A549 (cell line): ENCODE results near the gene MYEOV. TPM values are rescaled to one million over a fixed set of nuclear protein-coding genes. Genes with fewer than 3 reads are reported as not detected.

Experiments
- ATAC-seq, 2 experiments: fragments of 200-7000 bp in 1 of 2; fragments of >200 bp in 1 of 2; cut with Nextera tagmentation in 1 of 2; cut with Tn5 transposase in 1 of 2; 3 replicates each; pipeline versions ENCODE4 v1.8.0 to v1.9.1; 2018 to 2020; ENCODE audit warnings: mild to moderate bottlenecking in 1 of 2, moderate library complexity in 1 of 2
- CTCF ChIA-PET: fragments of 300-600 bp; sonication (Branson Sonifier 250); formaldehyde crosslinking; extraction: SDS; loops from one replicate; lab custom pipeline; 2021; ENCODE audit warnings: antibody characterized with exemption, inconsistent platforms; lab: Yijun Ruan, JAX
- POLR2A ChIA-PET: fragments of 350-600 bp; formaldehyde crosslinking; extraction: SDS; loops from one replicate; lab custom pipeline; 2021; ENCODE audit warnings: antibody characterized with exemption, inconsistent platforms; lab: Yijun Ruan, JAX
- DNase-seq, 2 experiments: peaks; one replicate each; pipeline versions ENCODE4 v3.0.0 to v3.0.0-alpha.2; 2011 to 2016; ENCODE audit warnings: low read depth in 1 of 2, low spot score in 1 of 2
- FAIRE-seq: peaks from 2 replicates; lab custom pipeline; 2011; peaks lifted over from hg19 to GRCh38; lab: Jason Lieb, UNC
- H3K27ac ChIP-seq, 2 experiments: fragments of >200 bp; sonication (Bioruptor Twin); formaldehyde crosslinking; 3 replicates each; pipeline ENCODE4 v1.5.1; 2016 to 2017
- H3K4me1 ChIP-seq: fragments of >200 bp; sonication (Bioruptor Twin); formaldehyde crosslinking; 3 replicates; pipeline ENCODE4 v1.6.1; 2016
- H3K4me2 ChIP-seq: fragments of >200 bp; sonication (Bioruptor Twin); formaldehyde crosslinking; 3 replicates; pipeline ENCODE4 v1.6.1; 2016
- H3K4me3 ChIP-seq: fragments of >200 bp; sonication (Bioruptor Twin); formaldehyde crosslinking; 3 replicates; pipeline ENCODE4 v1.5.1; 2016
- H3K9me3 ChIP-seq: fragments of >200 bp; sonication (Bioruptor Twin); formaldehyde crosslinking; 3 replicates; pipeline ENCODE4 v1.6.1; 2016
- CEBPB ChIP-seq, 2 experiments: fragments of >200 bp in 1 of 2; sonication (Bioruptor Twin) in 1 of 2; formaldehyde crosslinking in 1 of 2; IDR thresholded peaks; 2 replicates each; pipeline ENCODE4 v1.6.1; 2012 to 2016
- CHD2 ChIP-seq: fragments of 150-350 bp; IDR thresholded peaks from 2 replicates; pipeline ENCODE4 v1.6.1; 2014; ENCODE audit warnings: low read length; ENCODE audit not compliant: partially characterized antibody
- CHD4 ChIP-seq: fragments of 200-600 bp; sonication (generic); IDR thresholded peaks from 2 replicates; pipeline ENCODE4 v1.6.1; 2016; ENCODE audit warnings: antibody characterized with exemption, mild to moderate bottlenecking, borderline replicate concordance
- EHF ChIP-seq: fragments of 250-450 bp; sonication (Bioruptor Pico); IDR thresholded peaks from 2 replicates; pipeline ENCODE4 v1.5.0; 2020; ENCODE audit warnings: mild to moderate bottlenecking
- EHMT2 ChIP-seq: fragments of 200-600 bp; sonication (generic); IDR thresholded peaks from 2 replicates; pipeline ENCODE4 v1.6.1; 2016; ENCODE audit warnings: antibody characterized with exemption, low read depth, mild to moderate bottlenecking, moderate library complexity
- ESRRA ChIP-seq: fragments of 150-350 bp; IDR thresholded peaks from 2 replicates; pipeline ENCODE4 v1.6.1; 2014; ENCODE audit warnings: mild to moderate bottlenecking, low read length, borderline replicate concordance
- HOXB13 ChIP-seq: fragments of 250-450 bp; sonication (Bioruptor Pico); IDR thresholded peaks from 2 replicates; pipeline ENCODE4 v1.5.0; 2020; ENCODE audit warnings: low read depth, mild to moderate bottlenecking, moderate library complexity
- HOXB5 ChIP-seq: fragments of 250-450 bp; sonication (Bioruptor Pico); IDR thresholded peaks from 2 replicates; pipeline ENCODE4 v1.5.0; 2020; ENCODE audit warnings: mild to moderate bottlenecking, moderate library complexity
- NFE2L2 ChIP-seq: fragments of 150-350 bp; conservative IDR thresholded peaks from 2 replicates; pipeline ENCODE4 v1.6.1; 2014; ENCODE audit warnings: low read length
- PBX3 ChIP-seq: IDR thresholded peaks from 2 replicates; pipeline ENCODE4 v1.6.1; 2012
- POLR2A ChIP-seq: IDR thresholded peaks from 2 replicates; pipeline ENCODE4 v1.6.1; 2012; ENCODE audit warnings: mild to moderate bottlenecking, low read length
- RARB ChIP-seq: fragments of 250-450 bp; sonication (Bioruptor Pico); IDR thresholded peaks from 2 replicates; pipeline ENCODE4 v1.8.0; 2021; ENCODE audit warnings: mild to moderate bottlenecking, moderate library complexity
- SMC3 ChIP-seq: fragments of >200 bp; sonication (Bioruptor Twin); formaldehyde crosslinking; IDR thresholded peaks from 3 replicates; pipeline ENCODE4 v1.6.1; 2018; ENCODE audit warnings: inconsistent platforms
- TFCP2L1 ChIP-seq: fragments of 250-450 bp; sonication (Bioruptor Pico); IDR thresholded peaks from 2 replicates; pipeline ENCODE4 v1.5.0; 2021; ENCODE audit warnings: mild to moderate bottlenecking
- ZC3H11A ChIP-seq: fragments of 450-650 bp; IDR thresholded peaks from 2 replicates; pipeline ENCODE4 v1.6.1; 2014; ENCODE audit warnings: antibody characterized with exemption, mild to moderate bottlenecking
- ZNF302 ChIP-seq: fragments of 250-450 bp; sonication (Bioruptor Pico); IDR thresholded peaks from 2 replicates; pipeline ENCODE4 v1.9.0; 2021; ENCODE audit warnings: inconsistent platforms, mild to moderate bottlenecking, moderate library complexity
- WGBS: methylation state at CpG from one replicate; pipeline ENCODE4 v1.1.6; 2017; ENCODE audit errors: missing lambda C conversion rate; 5-methylcytosine and 5-hydroxymethylcytosine counted together
- polyA plus RNA-seq, 4 experiments: library from polyadenylated mRNA; depleted of rRNA in 3 of 4; stranded (reverse); fragments of >200 nt; fragmentation: RNase III in 1 of 4; extraction: RNeasy Plus Mini Kit Qiagen cat#74134 plus additional on column Dnase treatment in 1 of 4; gene quantifications; 2 replicates in 3 of 4; 3 replicates in 1 of 4; pipeline ENCODE4 v1.2.3, GENCODE V29; 2011 to 2017
- TF ChIP-seq, protein P1 (sequence below): fragments of 450-650 bp; IDR thresholded peaks from 2 replicates; pipeline ENCODE4 v1.6.1; 2014; ENCODE audit warnings: antibody characterized with exemption
- TF ChIP-seq, protein P2 (sequence below): fragments of 250-450 bp; sonication (Bioruptor Pico); IDR thresholded peaks from 2 replicates; pipeline ENCODE4 v1.5.0; 2021; ENCODE audit warnings: mild to moderate bottlenecking, moderate library complexity, borderline replicate concordance
- TF ChIP-seq, protein P3 (sequence below): fragments of 250-450 bp; sonication (Bioruptor Pico); IDR thresholded peaks from 2 replicates; pipeline ENCODE4 v1.5.0; 2020; ENCODE audit warnings: low read depth, mild to moderate bottlenecking, moderate library complexity
- TF ChIP-seq, protein P4 (sequence below): IDR thresholded peaks from 2 replicates; pipeline ENCODE4 v1.6.1; 2012; ENCODE audit warnings: low read depth, borderline replicate concordance

Gene MYEOV
- polyA plus RNA-seq, 2 of the 4 experiments (the other 2 are of a cell fraction) = 92.3 to 102 TPM

DNA sequence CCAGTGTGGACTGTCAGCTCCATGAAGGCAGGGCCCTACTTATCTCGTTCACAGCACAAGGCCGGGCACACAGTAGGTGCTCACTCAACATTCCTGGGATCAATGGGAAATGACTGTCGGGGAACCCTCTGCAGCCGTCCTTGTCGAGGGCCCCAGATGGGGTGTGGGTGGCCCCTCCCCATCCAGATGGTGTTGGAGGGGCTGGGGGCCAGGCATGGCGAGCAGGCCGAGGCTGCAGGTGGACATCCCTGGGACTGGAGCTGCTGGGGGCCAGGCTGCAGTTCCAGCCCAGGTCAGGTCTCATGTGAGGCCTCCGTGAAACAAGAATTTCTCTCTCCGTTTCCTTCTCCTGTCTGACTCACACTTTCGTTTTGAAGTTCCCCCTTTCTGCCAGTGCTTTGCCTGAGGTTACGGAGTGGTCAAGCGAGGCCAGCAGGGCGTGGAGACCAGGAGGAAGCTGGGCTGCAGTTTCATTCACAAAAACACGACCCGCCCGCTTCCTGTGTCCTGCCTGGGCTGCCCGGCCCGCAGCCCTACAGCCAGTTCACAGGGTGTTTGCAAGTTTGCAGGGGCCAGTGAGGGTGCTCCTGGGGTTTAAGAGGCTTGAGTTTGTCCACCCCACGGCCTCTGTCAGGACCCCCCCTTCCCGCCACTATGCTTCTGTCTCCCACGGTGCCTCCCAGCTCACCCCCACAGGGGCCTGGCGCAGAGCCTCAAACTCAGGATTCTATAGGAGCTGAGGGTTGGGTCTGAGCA lies 4.5 kb downstream of the MYEOV start (continued):
- TF ChIP-seq CEBPB (IDR thresholded peaks at IDR 0.05) = 0 out of 4 replicates have a peak, but pooled peaks of 1 of the 2 experiments have one; percentile 2
- peak; percentile 74 for TF ChIP-seq EHF (CRISPR knock-in tag)
- TF ChIP-seq SMC3 = peak; percentile 17; the same call in 1 of the 3 replicates
- TF ChIP-seq CHD2 = no peak
- TF ChIP-seq PBX3 = peak; percentile 24
- no peak for TF ChIP-seq TFCP2L1 (CRISPR knock-in tag)

GRCh38 chr11:69299023-69299461 lies 5.1 kb downstream of the MYEOV start:
- CTCF ChIA-PET = interaction anchor here (0.8 to 9.2 kb wide), 6 partner anchors 39 to 343 kb away, joined by 3 to 150 read pairs (median 4); partner anchors contain the start of gene CCND1
- TF ChIP-seq, protein P1, sequence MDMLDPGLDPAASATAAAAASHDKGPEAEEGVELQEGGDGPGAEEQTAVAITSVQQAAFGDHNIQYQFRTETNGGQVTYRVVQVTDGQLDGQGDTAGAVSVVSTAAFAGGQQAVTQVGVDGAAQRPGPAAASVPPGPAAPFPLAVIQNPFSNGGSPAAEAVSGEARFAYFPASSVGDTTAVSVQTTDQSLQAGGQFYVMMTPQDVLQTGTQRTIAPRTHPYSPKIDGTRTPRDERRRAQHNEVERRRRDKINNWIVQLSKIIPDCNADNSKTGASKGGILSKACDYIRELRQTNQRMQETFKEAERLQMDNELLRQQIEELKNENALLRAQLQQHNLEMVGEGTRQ = no peak
- 0 out of 2 replicates have a peak, but pooled peaks have one; percentile 18 for TF ChIP-seq HOXB13 (CRISPR knock-in tag)
- Histone ChIP-seq H3K4me2 (peak overlapping the region; percentile 75), H3K4me1 (peaks cover 80% of the 10 kb centered on the region), H3K9me3 (no peaks in the 10 kb centered on the region), H3K27ac (peak overlapping the region; percentile 93 to 98), H3K4me3 (0 out of 3 replicates have a peak overlapping the region, but pooled peaks have one; percentile 9)
- ATAC-seq = peak in 1 of 2 experiments; percentile 6; a peak in 3 of 6 replicates
- POLR2A ChIA-PET = interaction anchor here (0.8 to 9.3 kb wide), 7 partner anchors 10 to 343 kb away, joined by 3 to 188 read pairs (median 3); partner anchors contain the start of gene CCND1
- FAIRE-seq = no peak
- whole genome bisulfite sequencing = 53% methylated on average over 11 of the region's 11 CpGs
- DNase-seq = no peak

DNA sequence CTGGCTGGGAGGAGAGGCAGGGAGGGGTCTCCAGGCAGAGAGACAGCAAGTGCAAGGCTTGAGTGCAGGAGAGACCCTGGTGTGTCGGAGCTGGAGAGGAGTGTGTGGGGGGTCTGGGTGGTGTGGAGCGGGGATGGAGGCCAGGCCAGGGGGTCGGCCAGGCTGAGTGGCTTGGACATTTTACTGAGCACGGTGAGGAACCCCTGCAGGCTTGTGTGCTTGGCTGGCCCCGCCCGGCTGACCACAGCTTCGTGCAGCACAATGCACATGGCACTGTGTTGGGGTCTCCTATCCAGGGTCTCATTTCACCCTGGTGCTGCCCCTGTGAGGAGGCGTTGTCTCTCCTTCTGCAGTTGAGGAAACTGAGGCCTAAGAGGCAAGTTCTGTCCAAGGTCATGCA lies 5.6 kb downstream of the MYEOV start:
- WGBS = 81% methylated on average over 8 of the region's 8 CpGs
- DNase-seq (no peak), FAIRE-seq (no peak), ATAC-seq (no peak)
- no peak for TF ChIP-seq CHD4
- 0 out of 2 replicates have a peak, but pooled peaks have one; percentile 12 for TF ChIP-seq HOXB13 (CRISPR knock-in tag)
- Histone ChIP-seq H3K4me3 (no peak overlapping the region), H3K27ac (peak overlapping the region; percentile 93 to 98), H3K4me1 (peaks cover 86% of the 10 kb centered on the region), H3K4me2 (peak overlapping the region; percentile 75), H3K9me3 (no peaks in the 10 kb centered on the region)
- ChIA-PET CTCF (interaction anchor here (0.6 to 9.2 kb wide), 6 partner anchors 39 to 343 kb away, joined by 3 to 150 read pairs (median 4); partner anchors contain the start of gene CCND1), POLR2A (interaction anchor here (0.9 to 9.3 kb wide), 3 partner anchors 49 to 342 kb away, joined by 3 to 188 read pairs (median 3); partner anchors contain the start of gene CCND1)

DNA sequence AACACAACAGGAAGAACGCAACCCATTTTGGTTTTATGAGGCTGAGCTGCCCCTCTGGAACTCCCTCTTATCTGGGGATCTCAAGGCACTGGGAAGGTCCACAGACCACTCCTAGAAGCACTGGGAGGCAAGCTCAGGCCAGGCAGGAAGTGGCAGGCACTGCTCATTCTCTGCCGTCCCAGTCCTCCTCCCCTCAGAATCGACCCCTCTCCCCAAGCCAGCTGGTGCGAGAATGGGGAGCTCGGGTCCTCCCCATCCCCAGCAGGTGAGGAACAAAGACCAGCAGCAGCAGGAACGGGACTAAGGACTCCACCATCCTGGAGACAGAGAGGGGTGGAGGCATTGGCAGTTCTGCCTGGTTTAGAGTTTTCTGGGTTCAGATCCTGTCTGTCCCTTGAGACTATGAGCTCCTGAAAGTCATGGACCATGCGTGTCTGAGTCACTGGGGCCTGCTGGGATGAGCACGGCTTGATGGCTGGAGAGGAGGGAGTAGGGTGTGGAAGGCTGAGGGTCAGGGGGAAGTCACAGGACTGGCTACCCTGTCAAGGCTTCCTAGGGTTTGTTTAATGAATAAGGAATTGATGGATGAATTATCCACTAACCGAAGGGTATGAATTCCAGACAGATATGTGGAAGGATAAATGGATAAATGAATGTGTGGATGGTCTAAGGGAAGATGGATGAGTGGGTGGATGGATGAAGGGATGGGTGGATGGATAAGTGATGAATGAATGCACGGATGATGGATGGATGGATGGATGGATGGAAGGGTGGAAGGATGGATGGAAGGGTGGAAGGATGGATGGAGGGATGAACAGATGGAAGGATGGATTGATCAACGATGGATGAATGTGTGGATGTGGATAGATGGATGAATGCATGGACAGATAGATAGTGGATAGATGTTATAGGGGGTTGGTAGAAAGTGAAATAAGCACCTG lies 6.4 kb downstream of the MYEOV start:
- 38% methylated on average over 11 of the region's 11 CpGs for WGBS
- ChIA-PET CTCF (interaction anchor here (0.6 to 9.2 kb wide), 5 partner anchors 90 to 342 kb away, joined by 3 to 150 read pairs (median 5); partner anchors contain the start of gene CCND1), POLR2A (interaction anchor here (9.3 kb wide), 1 partner anchor 341 kb away, joined by 188 read pairs; the partner anchor contains the start of gene CCND1)
- Histone ChIP-seq H3K27ac (peak overlapping the region; percentile 93 to 98), H3K4me2 (peak overlapping the region; percentile 75), H3K4me3 (no peak overlapping the region), H3K9me3 (no peaks in the 10 kb centered on the region), H3K4me1 (peaks cover 90% of the 10 kb centered on the region)
- DNase-seq (peak in 1 of 2 experiments; percentile 81), FAIRE-seq (no peak), ATAC-seq (peak in 1 of 2 experiments; percentile 2; a peak in 2 of 6 replicates)
- TF ChIP-seq, protein P2, sequence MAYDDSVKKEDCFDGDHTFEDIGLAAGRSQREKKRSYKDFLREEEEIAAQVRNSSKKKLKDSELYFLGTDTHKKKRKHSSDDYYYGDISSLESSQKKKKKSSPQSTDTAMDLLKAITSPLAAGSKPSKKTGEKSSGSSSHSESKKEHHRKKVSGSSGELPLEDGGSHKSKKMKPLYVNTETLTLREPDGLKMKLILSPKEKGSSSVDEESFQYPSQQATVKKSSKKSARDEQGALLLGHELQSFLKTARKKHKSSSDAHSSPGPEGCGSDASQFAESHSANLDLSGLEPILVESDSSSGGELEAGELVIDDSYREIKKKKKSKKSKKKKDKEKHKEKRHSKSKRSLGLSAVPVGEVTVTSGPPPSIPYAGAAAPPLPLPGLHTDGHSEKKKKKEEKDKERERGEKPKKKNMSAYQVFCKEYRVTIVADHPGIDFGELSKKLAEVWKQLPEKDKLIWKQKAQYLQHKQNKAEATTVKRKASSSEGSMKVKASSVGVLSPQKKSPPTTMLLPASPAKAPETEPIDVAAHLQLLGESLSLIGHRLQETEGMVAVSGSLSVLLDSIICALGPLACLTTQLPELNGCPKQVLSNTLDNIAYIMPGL (CRISPR knock-in tag) = no peak
- TF ChIP-seq, protein P3, sequence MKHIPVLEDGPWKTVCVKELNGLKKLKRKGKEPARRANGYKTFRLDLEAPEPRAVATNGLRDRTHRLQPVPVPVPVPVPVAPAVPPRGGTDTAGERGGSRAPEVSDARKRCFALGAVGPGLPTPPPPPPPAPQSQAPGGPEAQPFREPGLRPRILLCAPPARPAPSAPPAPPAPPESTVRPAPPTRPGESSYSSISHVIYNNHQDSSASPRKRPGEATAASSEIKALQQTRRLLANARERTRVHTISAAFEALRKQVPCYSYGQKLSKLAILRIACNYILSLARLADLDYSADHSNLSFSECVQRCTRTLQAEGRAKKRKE (CRISPR knock-in tag) = peak; percentile 50; the same call in 1 of the 2 replicates
- TF ChIP-seq, protein P4, sequence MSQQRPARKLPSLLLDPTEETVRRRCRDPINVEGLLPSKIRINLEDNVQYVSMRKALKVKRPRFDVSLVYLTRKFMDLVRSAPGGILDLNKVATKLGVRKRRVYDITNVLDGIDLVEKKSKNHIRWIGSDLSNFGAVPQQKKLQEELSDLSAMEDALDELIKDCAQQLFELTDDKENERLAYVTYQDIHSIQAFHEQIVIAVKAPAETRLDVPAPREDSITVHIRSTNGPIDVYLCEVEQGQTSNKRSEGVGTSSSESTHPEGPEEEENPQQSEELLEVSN = peak; percentile 53; the same call in 1 of the 2 replicates
- no peak for TF ChIP-seq POLR2A
- 0 out of 2 replicates have a peak, but pooled peaks have one; percentile 17 for TF ChIP-seq NFE2L2
- TF ChIP-seq HOXB5 = peak; percentile 64; the same call in 1 of the 2 replicates
- 0 out of 2 replicates have a peak, but pooled peaks have one; percentile 53 for TF ChIP-seq RARB (CRISPR knock-in tag)
- TF ChIP-seq ESRRA = no peak
- TF ChIP-seq ZNF302 (CRISPR knock-in tag) = no peak
- no peak for TF ChIP-seq EHMT2
- no peak for TF ChIP-seq ZC3H11A
